WTC11 (cell line): ENCODE data around the gene TLNRD1.

Experiments
- JUN ChIP-seq: sonication (generic); formaldehyde crosslinking; IDR thresholded peaks from 2 replicates; pipeline ENCODE4 v1.8.0; 2023; ENCODE audit warnings: mild to moderate bottlenecking, missing genetic modification reagents
- MYBL2 ChIP-seq: sonication (generic); formaldehyde crosslinking; IDR thresholded peaks from 2 replicates; pipeline ENCODE4 v1.8.1; 2023; ENCODE audit warnings: mild to moderate bottlenecking, moderate library complexity, missing genetic modification reagents
- NFYB ChIP-seq: sonication (generic); formaldehyde crosslinking; conservative IDR thresholded peaks from 2 replicates; pipeline ENCODE4 v1.8.0; 2022; ENCODE audit warnings: low read depth, missing genetic modification reagents
- RELA ChIP-seq: sonication (generic); formaldehyde crosslinking; IDR thresholded peaks from 2 replicates; pipeline ENCODE4 v1.8.1; 2022; ENCODE audit warnings: missing genetic modification reagents, mild to moderate bottlenecking, borderline replicate concordance
- SMAD4 ChIP-seq: sonication (generic); formaldehyde crosslinking; IDR thresholded peaks from 2 replicates; pipeline ENCODE4 v1.8.0; 2022; ENCODE audit warnings: mild to moderate bottlenecking, missing genetic modification reagents
- TEAD1 ChIP-seq: sonication (generic); formaldehyde crosslinking; IDR thresholded peaks from 2 replicates; pipeline ENCODE4 v1.8.0; 2022; ENCODE audit warnings: mild to moderate bottlenecking, missing genetic modification reagents
- USF1 ChIP-seq: sonication (generic); formaldehyde crosslinking; IDR thresholded peaks from 2 replicates; pipeline ENCODE4 v1.8.0; 2022; ENCODE audit warnings: mild to moderate bottlenecking, missing genetic modification reagents
- ZNF121 ChIP-seq: sonication (generic); formaldehyde crosslinking; IDR thresholded peaks from 2 replicates; pipeline ENCODE4 v1.8.0; 2023; ENCODE audit warnings: missing genetic modification reagents
- ZNF317 ChIP-seq: sonication (generic); formaldehyde crosslinking; IDR thresholded peaks from 2 replicates; pipeline ENCODE4 v1.8.1; 2023; ENCODE audit warnings: low read depth, mild to moderate bottlenecking, moderate library complexity, missing genetic modification reagents, borderline replicate concordance
- TF ChIP-seq, protein P1 (sequence below): fragments of 200-600 bp; IDR thresholded peaks from 2 replicates; pipeline ENCODE4 v1.8.0; 2022; ENCODE audit warnings: antibody characterized with exemption
- TF ChIP-seq, protein P2 (sequence below): sonication (generic); formaldehyde crosslinking; IDR thresholded peaks from 2 replicates; pipeline ENCODE4 v1.8.0; 2022; ENCODE audit warnings: mild to moderate bottlenecking, missing genetic modification reagents
- TF ChIP-seq, protein P3 (sequence below): sonication (generic); formaldehyde crosslinking; IDR thresholded peaks from 2 replicates; pipeline ENCODE4 v1.8.1; 2022; ENCODE audit warnings: missing genetic modification reagents, borderline replicate concordance

- TF ChIP-seq, protein P1, sequence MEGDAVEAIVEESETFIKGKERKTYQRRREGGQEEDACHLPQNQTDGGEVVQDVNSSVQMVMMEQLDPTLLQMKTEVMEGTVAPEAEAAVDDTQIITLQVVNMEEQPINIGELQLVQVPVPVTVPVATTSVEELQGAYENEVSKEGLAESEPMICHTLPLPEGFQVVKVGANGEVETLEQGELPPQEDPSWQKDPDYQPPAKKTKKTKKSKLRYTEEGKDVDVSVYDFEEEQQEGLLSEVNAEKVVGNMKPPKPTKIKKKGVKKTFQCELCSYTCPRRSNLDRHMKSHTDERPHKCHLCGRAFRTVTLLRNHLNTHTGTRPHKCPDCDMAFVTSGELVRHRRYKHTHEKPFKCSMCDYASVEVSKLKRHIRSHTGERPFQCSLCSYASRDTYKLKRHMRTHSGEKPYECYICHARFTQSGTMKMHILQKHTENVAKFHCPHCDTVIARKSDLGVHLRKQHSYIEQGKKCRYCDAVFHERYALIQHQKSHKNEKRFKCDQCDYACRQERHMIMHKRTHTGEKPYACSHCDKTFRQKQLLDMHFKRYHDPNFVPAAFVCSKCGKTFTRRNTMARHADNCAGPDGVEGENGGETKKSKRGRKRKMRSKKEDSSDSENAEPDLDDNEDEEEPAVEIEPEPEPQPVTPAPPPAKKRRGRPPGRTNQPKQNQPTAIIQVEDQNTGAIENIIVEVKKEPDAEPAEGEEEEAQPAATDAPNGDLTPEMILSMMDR = no peak
- TF ChIP-seq SMAD4 (no peak), ZNF317 (CRISPR knock-in tag) (no peak), USF1 (CRISPR knock-in tag) (no peak), JUN (CRISPR knock-in tag) (no peak), RELA (CRISPR knock-in tag) (no peak), MYBL2 (CRISPR knock-in tag) (no peak), NFYB (CRISPR knock-in tag) (no peak), ZNF121 (no peak), TEAD1 (no peak)
- TF ChIP-seq, protein P2, sequence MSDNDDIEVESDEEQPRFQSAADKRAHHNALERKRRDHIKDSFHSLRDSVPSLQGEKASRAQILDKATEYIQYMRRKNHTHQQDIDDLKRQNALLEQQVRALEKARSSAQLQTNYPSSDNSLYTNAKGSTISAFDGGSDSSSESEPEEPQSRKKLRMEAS (CRISPR knock-in tag) = no peak
- TF ChIP-seq, protein P3, sequence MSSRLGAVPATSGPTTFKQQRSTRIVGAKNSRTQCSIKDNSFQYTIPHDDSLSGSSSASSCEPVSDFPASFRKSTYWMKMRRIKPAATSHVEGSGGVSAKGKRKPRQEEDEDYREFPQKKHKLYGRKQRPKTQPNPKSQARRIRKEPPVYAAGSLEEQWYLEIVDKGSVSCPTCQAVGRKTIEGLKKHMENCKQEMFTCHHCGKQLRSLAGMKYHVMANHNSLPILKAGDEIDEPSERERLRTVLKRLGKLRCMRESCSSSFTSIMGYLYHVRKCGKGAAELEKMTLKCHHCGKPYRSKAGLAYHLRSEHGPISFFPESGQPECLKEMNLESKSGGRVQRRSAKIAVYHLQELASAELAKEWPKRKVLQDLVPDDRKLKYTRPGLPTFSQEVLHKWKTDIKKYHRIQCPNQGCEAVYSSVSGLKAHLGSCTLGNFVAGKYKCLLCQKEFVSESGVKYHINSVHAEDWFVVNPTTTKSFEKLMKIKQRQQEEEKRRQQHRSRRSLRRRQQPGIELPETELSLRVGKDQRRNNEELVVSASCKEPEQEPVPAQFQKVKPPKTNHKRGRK (CRISPR knock-in tag) = no peak
Measured at GRCh38 chr15:81014446-81015093, 13.8 kb downstream of the TLNRD1 start.
